Lung (tissue), 12 donors: ENCODE measurements around the gene FTCD. TPM values are rescaled to one million over a fixed set of nuclear protein-coding genes. Genes with fewer than 3 reads are reported as not detected.
"Not testable (repeated sequence)": the region's sequence is repeated elsewhere in the genome, so short reads cannot be mapped to it uniquely, and the experiment has no call there.

Source experiments
- ATAC-seq: fragments of 200-7000 bp; cut with Tn5 transposase; one replicate; pipeline ENCODE4 v1.9.1; 2020; ENCODE audit warnings: moderate number of reproducible peaks; ENCODE audit not compliant: insufficient read depth, low FRiP score
- DNase-seq, 3 donors: peaks; one replicate each; pipeline ENCODE4 v3.0.0-alpha.2; 2013 to 2017
- H3K27ac ChIP-seq, 2 donors: one replicate each; pipeline ENCODE4 v1.5.1; 2013; ENCODE audit warnings: mild to moderate bottlenecking in 2 of 2, moderate library complexity in 2 of 2, control low read depth in 1 of 2, inconsistent platforms in 1 of 2, low read depth in 1 of 2, low read length in 1 of 2
- H3K27me3 ChIP-seq, 3 donors: one replicate each; pipeline ENCODE4 v1.5.1; 2013; ENCODE audit warnings: low read length in 2 of 3; ENCODE audit not compliant: control insufficient read depth in 3 of 3, insufficient read depth in 3 of 3
- H3K36me3 ChIP-seq, 4 donors: one replicate each; pipeline ENCODE4 v1.5.1; 2013; ENCODE audit warnings: low read length in 4 of 4, mild to moderate bottlenecking in 1 of 4, moderate library complexity in 1 of 4; ENCODE audit not compliant: control insufficient read depth in 4 of 4, insufficient read depth in 4 of 4
- H3K4me1 ChIP-seq, 5 donors: one replicate each; pipeline ENCODE4 v1.5.1; 2013; ENCODE audit warnings: low read length in 5 of 5, mild to moderate bottlenecking in 2 of 5, moderate library complexity in 1 of 5; ENCODE audit not compliant: control insufficient read depth in 5 of 5, insufficient read depth in 5 of 5
- H3K4me3 ChIP-seq: one replicate; pipeline ENCODE4 v1.5.1; 2013; ENCODE audit warnings: mild to moderate bottlenecking, control low read depth, moderate library complexity
- H3K9ac ChIP-seq, 2 donors: one replicate each; pipeline ENCODE4 v1.5.1; 2013; ENCODE audit warnings: low read length in 2 of 2, control low read depth in 1 of 2; ENCODE audit not compliant: insufficient read depth in 1 of 2
- H3K9me3 ChIP-seq, 4 donors: one replicate each; pipeline ENCODE4 v1.5.1; 2013; ENCODE audit warnings: low read length in 3 of 4, mild to moderate bottlenecking in 1 of 4, moderate library complexity in 1 of 4; ENCODE audit not compliant: control insufficient read depth in 4 of 4, insufficient read depth in 3 of 4
- CTCF ChIP-seq: IDR thresholded peaks from 2 replicates; pipeline ENCODE4 v1.5.1; 2012; ENCODE audit warnings: mild to moderate bottlenecking; ENCODE audit errors: control extremely low read depth, extremely low read depth
- WGBS, 2 donors: extraction: QIAGEN DNeasy Blood & Tissue Kit; methylation state at CpG; one replicate each; pipeline ENCODE4 v1.1.7; 2013; 5-methylcytosine and 5-hydroxymethylcytosine counted together
- polyA plus RNA-seq, 2 donors: library from polyadenylated mRNA; stranded (reverse); fragments of 200-250 nt; gene quantifications; one replicate each; pipeline ENCODE4 v1.2.1, GENCODE V29; 2013
- total RNA-seq, 2 donors: library from RNA; depleted of rRNA in 1 of 2; stranded (reverse); fragments of >200 nt in 1 of 2; gene quantifications; one replicate each; pipeline ENCODE4 v1.2.1, GENCODE V29; 2014 to 2021
- donor health status: control.
- donor health status: control.
- donor health status: Bipolar disorder and iron deficiency.
- donor health status: healthy.
- donor health status: DM: yes; HTN: yes; CAD: no.

FTCD gene
- total and polyA plus RNA-seq, 4 donors = 0.03 to 0.43 (median 0.20) TPM

- H3K27me3 ChIP-seq = no peaks in the 10 kb centered on the region
- WGBS, 2 donors = 78 to 86% methylated on average over 18 to 19 of the region's 19 CpGs
- TF ChIP-seq CTCF = no peak
- peaks cover 0 to 13% (median 6%) of the 10 kb centered on the region in 5 donors for H3K4me1 ChIP-seq
- no peaks in the 10 kb centered on the region for H3K36me3 ChIP-seq
- DNase-seq (peak in 1 of 3 donors; percentile 12), ATAC-seq (no peak)
- H3K9me3 ChIP-seq = no peaks in the 10 kb centered on the region
- no peak overlapping the region for H3K9ac ChIP-seq
- no peak overlapping the region for H3K27ac ChIP-seq
- H3K4me3 ChIP-seq = no peak overlapping the region
Measured at GRCh38 chr21:46150073-46150472, 5.3 kb downstream of the FTCD start.

- no peak overlapping the region for H3K9ac ChIP-seq
- no peak overlapping the region for H3K27ac ChIP-seq
- WGBS, 2 donors = 86 to 90% methylated on average over 22 of the region's 22 CpGs
- ATAC-seq (no peak), DNase-seq (peak in 1 of 3 donors; percentile 9)
- H3K4me3 ChIP-seq = no peak overlapping the region
- H3K36me3 ChIP-seq = no peaks in the 10 kb centered on the region
- peaks cover 0 to 13% (median 6%) of the 10 kb centered on the region in 5 donors for H3K4me1 ChIP-seq
- H3K9me3 ChIP-seq = no peaks in the 10 kb centered on the region
- no peaks in the 10 kb centered on the region for H3K27me3 ChIP-seq
- TF ChIP-seq CTCF = no peak
Measured at GRCh38 chr21:46149205-46149901, 6.0 kb downstream of the FTCD start.

GRCh38 chr21:46148106-46148505, 7.3 kb downstream of the FTCD start:
- 89 to 94% methylated on average over 11 of the region's 11 CpGs for WGBS, 2 donors
- no peak for DNase-seq
- TF ChIP-seq CTCF = no peak

GRCh38 chr21:46147429-46147828, 8.0 kb downstream of the FTCD start:
- not testable (repeated sequence) for H3K27ac ChIP-seq, H3K4me1 ChIP-seq, H3K9ac ChIP-seq, H3K4me3 ChIP-seq, ATAC-seq, H3K36me3 ChIP-seq, H3K27me3 ChIP-seq, H3K9me3 ChIP-seq
- peak in 1 of 3 donors; percentile 15 for DNase-seq
- WGBS, 2 donors = 75 to 77% methylated on average over 12 of the region's 12 CpGs

More at GRCh38 chr21:46148106-46148505, 7.3 kb downstream of the FTCD start:
- H3K4me1 ChIP-seq = peaks cover 0 to 13% (median 0%) of the 10 kb centered on the region in 5 donors
- H3K9me3 ChIP-seq = no peaks in the 10 kb centered on the region
- H3K36me3 ChIP-seq = no peaks in the 10 kb centered on the region
- no peak overlapping the region for H3K4me3 ChIP-seq
- H3K27ac ChIP-seq = no peak overlapping the region
- no peak for ATAC-seq
- H3K9ac ChIP-seq = no peak overlapping the region
- no peaks in the 10 kb centered on the region for H3K27me3 ChIP-seq
